Upper lobe of left lung (tissue), 4 donors: Measurements from ENCODE around the gene GPX5.
"Not testable (repeated sequence)": the region's sequence is repeated elsewhere in the genome, so short reads cannot be mapped to it uniquely, and the experiment has no call there.

Source experiments
- CTCF ChIP-seq, 6 experiments: fragments of 450-650 bp in 4 of 6; fragments of 200-600 bp in 2 of 6; sonication (generic) in 2 of 6; IDR thresholded peaks; one replicate each; pipeline ENCODE4 v1.5.1; 2016 to 2019; ENCODE audit warnings: antibody characterized with exemption in 6 of 6
- POLR2A ChIP-seq, 4 donors: fragments of 450-650 bp; IDR thresholded peaks; one replicate each; pipeline ENCODE4 v1.5.1; 2016 to 2017; ENCODE audit warnings: antibody characterized with exemption in 4 of 4, mild to moderate bottlenecking in 2 of 4
- POLR2AphosphoS5 ChIP-seq, 2 donors: sonication (generic); formaldehyde crosslinking; IDR thresholded peaks; one replicate each; pipeline ENCODE4 v1.5.1; 2017; ENCODE audit warnings: antibody characterized with exemption in 2 of 2

- TF ChIP-seq CTCF, POLR2A, POLR2AphosphoS5 (IDR thresholded peaks at IDR 0.05): not testable (repeated sequence)
Observed at GRCh38 chr6:28502136-28502535, 23.5 kb upstream of the GPX5 start.
